Measurements from ENCODE around the gene LAMP5.

LAMP5 gene

DNA sequence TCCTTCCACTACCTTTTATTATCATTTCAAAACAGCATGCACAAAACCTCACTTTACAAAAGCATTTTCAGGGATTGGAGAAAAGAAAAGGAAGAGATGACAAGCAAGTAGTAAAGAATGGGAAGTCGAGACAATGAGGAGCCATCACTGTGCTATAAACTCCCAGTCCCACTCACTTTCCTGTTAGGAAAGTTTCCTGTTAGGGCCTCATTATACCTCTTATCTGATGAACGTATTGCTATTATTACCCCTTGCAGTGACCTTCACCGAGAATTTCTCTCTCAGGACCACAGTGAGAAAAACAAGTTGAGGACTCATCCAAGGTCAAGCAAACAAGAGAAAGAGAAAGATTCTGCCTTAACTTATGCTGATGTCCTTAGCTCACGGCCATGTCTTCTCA lies 28.8 kb downstream of the LAMP5 start:
- DNase-seq = no peak

DNA sequence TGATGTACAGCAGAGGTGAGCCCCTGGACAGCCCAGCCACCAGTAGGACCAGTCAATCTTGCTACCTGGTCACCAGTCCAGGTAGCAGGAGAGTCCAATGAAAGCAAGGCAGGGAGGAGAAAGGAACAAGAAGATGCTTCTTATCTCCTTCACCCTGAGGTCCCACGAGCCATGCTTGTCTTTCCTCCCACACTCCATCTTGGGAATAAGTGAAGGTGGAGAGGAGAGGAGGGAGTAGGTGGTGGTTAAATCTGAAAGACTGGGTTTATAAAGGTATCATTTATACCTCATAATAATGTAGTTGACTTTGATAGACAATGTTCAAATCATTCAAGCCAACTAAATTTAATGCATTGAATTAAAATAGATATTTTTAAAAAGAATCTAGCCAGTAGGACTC lies 35.9 kb downstream of the LAMP5 start:
- DNase-seq = no peak

DNA sequence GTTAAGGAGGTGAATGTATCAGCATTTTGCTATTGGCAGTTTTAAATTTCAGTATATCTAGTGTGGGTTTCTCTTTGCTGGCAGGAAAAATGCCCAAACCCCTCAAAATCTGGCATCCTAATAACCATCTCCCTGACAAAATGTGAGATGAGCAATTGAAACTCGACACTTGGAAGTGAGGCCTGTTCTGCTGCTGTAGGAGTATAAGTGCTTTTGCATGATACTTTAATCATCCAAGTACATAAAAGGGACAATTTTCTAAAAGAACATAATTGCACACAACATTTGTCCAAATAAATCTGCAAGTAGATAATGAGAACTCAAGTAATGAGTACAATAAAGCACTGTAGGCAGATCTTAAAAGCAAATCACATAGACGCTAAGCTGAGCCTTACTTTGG lies 36.5 kb downstream of the LAMP5 start:
- no peak for DNase-seq

DNA sequence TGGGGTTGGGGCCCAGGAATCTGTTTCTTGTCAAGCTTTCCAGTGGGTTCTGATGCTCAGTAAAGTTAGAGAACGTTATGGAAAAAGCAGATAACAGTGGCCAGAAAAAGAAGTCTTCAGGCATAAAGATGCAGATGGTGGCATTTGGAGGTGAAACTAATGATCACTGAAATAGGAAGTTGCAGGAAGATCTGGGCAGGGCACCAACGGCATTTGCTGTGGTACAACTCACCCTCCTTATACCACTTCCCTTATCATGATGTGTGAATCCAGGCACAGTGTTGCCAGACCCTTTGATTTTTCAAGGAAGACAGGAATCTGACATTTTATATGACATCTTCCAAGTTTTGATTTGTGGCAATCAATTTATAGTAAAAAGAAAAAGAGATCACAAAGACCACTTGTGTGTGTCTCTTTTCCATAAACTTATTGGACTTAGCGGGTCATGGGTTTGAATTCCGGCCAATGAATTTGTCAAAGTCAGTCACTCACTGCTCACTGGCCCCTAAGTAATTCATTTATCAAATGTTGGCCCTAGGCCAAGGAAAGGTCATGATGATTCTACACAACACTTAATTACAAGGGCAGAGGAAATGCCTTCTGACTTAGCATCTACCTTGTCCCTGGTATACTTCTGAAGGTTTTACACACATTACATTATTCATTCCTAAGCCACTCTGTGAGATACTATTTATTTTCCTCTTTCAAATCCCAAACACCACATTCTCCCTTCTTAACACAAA lies 37.6 kb downstream of the LAMP5 start:
- DNase-seq = no peak

DNA sequence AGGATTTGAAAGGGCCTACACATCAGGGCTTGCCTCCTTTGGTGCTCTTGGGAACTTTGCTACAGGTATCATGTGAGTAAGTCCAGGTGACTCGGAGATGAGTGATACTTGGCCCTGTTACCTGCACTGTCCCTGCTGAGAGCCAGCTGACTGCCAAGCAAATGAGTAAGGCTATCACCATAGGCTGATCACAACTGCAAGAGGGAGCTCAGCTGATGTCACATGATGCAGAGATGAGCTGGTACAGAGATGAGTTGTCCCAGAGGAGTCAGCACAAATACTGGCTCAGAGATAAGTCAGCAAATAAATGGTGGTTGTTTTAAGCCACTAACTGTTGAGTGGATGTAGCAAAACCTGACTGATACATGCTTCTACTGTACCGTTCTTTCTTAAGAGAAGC lies 41.4 kb downstream of the LAMP5 start:
- no peak for DNase-seq

- DNase-seq = no peak
Measured at GRCh38 chr20:9557411-9557810, 43.0 kb downstream of the LAMP5 start.

GRCh38 chr20:9565910-9566550 lies 51.6 kb downstream of the LAMP5 start:
- DNase-seq = no peak

DNA sequence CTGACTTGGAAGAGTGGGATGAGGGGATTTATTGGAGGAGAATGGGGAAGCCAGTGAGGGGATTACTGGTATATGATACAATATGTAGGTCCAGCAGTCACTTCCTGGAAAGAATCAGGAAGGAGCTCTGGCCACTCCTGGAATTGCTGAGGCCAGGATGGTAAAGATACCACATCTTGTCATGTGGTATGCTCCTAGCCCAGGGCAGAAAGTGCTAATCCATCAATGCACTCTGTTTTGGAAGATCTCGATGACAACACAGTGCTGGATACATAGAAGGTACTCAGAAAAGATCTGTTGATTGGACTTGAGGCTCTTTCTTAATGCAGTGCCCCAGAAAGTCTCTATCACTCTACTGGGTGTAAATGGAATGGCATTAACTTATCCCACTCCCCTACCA lies 52.6 kb downstream of the LAMP5 start:
- DNase-seq = no peak

DNA sequence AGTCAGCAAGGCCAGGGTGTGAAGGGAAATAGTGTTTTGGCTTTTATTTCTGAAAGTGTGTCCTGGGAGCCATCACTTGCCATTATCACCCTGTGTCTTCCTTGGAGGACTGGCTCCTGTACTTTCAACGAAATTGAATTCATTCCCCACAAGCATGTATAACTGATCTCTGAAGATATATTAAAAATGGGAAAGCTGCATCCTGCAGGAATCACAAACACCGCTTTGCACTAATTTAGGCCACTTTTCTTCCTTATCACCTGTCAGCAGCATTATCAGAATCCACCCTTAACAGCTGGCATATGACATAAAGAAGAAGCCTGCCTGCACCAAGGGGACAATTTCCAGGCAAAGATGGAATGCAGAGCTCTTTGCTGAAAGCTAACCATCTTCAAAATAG lies 56.2 kb downstream of the LAMP5 start:
- DNase-seq = no peak

GRCh38 chr20:9571783-9572182 lies 57.4 kb downstream of the LAMP5 start:
- DNase-seq = no peak

DNA sequence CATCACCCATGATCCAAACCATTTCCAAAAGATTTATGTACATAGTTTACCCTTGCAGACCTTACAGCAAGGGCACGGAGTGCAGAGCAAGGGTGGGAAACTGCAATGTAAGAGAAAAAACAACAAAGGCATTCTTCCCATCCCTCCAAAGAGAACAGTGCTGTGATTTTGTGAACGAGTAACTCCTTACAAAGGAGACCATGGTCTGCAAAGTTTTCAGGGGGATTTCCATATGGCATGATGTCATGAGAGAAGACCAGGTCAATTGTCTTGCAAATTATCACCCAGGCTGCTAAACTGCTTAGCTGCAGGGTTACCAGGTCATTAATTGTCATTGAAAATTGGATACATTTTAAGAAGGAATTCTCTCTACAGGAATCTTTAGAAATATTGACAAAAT lies 58.3 kb downstream of the LAMP5 start:
- no peak for DNase-seq

DNA sequence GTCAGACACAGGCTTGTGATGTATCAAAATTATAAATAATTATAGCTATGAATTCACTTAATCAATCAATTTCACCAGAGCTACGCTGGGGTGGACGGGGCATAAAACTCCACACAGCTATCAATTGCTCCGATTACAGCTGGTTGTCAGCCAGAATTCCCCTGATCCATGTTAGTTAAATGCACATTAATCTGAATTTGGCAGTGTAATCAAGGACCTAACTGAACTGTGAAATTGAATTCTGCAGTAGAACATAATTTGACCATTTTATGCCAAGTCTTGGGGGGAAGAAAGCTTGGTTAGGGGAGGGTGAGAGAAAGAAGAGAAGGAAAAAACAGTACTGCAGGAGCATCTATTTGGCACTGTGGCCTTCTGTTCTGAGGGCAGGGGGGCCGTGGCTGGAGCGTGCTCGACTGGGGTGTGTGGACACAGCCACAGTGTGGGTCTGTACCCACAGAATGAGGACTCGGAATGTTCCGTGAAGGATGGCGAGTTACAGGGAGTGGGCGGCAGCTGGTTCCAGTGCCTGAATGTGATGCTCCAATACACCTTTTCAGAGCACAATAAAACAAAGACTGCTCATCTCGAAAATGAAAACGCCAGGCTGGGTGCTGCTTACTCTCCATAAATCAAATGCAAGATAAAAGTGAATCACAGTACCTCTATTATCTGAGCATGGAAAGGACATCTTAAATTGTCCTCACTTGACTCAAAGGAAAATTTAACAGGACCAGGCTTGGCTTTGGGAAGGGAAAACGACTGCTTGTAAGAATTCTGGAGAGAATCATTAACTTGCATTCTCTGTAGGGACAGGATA lies 59.2 kb downstream of the LAMP5 start:
- no peak for DNase-seq

- no peak for DNase-seq
Measured at GRCh38 chr20:9574181-9574580, 59.8 kb downstream of the LAMP5 start.

DNA sequence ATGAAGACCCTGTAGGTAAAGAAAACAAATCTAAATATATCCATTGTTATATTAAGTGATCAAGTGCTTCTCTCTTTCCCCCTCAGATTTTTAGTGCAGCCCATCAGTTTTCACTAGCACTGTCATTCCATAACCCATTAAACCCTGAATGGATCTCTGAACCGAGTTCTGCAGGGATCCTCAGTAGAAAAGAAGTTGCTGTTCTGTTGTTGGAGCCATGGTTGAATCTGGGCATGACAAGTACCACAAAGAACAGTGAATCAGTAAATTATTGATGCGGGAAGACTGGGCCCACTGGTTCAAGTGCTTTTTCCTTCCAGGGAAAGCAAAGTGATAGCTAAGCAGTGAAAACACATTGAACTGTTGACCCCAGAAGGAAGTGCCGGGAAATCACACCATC lies 60.4 kb downstream of the LAMP5 start:
- DNase-seq = no peak

GRCh38 chr20:9575836-9576235 lies 61.4 kb downstream of the LAMP5 start:
- no peak for DNase-seq

DNA sequence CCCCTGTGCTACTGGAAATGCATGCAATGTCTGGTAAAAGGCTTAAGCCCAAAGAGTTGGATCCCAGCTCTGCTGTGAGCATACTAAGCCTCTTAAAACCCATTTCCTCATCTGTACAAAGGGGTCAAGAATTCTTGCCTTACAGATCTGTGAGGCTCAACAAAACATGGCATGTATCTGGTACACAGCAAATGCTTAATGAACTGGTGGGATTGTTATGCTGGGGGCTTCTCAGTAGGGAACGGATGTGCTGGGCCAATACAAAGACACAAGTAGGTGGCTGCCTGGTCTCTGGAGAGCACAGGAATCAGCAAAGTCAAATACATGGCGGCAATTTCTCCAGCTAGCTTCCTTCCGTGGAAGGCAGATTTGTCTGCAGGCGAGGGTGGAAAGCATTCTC lies 62.3 kb downstream of the LAMP5 start:
- DNase-seq = no peak

DNA sequence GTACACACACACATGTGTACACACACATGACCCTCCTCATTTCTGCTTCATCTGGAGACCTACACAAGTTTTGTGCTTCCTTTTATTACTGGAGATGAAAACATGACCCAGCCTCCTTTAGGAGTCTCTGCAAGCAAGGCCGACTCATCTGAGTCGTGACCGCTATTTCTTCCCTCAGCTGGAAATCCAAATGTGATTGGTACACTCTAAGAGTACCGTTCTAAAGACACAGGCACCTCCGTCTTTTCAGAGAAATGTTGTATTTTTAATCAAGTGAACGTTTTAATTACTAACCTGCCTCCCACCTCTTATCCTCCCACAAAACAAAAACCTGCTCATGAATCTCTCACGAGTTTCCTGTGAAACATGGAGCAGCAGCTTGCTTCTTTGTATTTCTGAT lies 63.0 kb downstream of the LAMP5 start:
- no peak for DNase-seq

DNA sequence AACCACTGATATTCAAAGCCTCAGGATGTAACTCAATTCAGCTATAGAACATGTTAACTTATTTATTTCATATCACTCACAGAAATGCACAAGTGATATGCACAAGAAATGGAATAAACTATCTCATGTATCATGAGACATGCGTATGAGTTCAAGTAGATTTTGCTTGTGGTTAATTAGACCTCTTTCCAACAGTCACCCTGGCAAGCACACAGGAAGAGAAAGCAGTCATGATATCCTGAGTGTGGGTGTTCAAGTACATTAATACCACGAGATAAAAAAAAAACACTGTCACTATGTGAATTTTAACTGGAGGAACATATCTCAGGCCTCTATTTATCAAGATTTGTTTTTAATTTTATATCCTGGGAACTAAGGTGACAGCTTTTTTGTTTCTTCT lies 64.2 kb downstream of the LAMP5 start:
- no peak for DNase-seq

Data from activated CD4-positive, alpha-beta T cell treated with anti-CD3 and anti-CD28 coated beads, Interleukin-2, amount 50 U/mL, for 4 hours (primary cell).